Fibroblast of pulmonary artery (primary cell): ENCODE results near the gene ADAMTS9.

Source experiments
- DNase-seq: peaks from one replicate; pipeline ENCODE4 v3.0.0-alpha.2; 2010; ENCODE audit warnings: low read depth
- H3K4me3 ChIP-seq: replicated peaks from 2 replicates; pipeline ENCODE4 v1.5.1; 2011; ENCODE audit warnings: low read depth, mild to moderate bottlenecking, control low read depth, low read length, moderate library complexity
- TF ChIP-seq, protein P1 (sequence below): IDR thresholded peaks from 2 replicates; pipeline ENCODE4 v1.5.1; 2011; ENCODE audit warnings: mild to moderate bottlenecking, control low read depth, low read length, inconsistent platforms; ENCODE audit errors: missing control alignments

Gene ADAMTS9

DNA sequence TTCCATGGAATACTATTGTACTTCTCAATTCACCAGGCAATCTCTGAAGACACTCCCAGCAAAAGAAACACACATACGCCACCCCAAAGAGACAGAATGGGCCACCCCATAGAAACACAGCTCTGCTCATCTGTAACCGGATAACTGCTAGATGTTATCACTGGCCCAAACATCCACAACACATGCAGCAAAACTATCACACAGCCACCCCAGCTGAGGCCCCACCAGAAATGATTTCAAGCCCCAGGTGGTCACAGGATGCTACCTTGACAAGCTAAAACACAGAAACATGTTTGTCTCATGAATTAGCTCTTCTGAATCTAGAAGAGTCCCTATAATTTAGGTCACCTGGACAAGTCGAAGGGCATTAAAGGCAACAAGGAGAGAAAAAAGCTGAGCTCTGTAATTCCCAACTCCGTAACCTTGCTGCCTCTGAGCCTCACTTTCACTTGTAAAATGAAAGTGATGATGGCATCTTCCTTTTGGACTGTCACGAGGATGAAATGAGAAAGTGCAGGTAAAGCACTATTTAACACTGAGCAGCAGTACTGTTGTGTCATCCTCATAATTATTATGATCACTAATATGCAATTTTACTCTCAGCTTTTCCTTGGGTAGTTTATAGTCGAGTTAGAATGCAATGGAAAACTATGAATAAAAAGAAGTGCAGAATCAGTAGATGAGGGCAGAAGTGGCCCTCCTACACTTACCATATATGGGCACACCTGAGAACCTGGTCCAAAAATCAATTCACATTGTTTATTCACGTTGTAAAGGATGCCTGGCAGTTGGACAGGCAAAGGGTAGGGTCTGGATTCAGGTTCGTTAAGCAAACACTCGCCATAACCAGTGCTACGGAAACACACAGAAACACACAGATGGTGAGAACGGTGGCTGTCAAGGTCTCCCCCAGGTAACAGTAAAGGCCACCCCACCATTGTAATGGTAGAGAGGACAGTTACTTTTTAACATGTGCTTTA is 38.6 kb downstream of the ADAMTS9 start:
- DNase-seq: no peak
- H3K4me3 ChIP-seq: no peak overlapping the region
- TF ChIP-seq, protein P1, sequence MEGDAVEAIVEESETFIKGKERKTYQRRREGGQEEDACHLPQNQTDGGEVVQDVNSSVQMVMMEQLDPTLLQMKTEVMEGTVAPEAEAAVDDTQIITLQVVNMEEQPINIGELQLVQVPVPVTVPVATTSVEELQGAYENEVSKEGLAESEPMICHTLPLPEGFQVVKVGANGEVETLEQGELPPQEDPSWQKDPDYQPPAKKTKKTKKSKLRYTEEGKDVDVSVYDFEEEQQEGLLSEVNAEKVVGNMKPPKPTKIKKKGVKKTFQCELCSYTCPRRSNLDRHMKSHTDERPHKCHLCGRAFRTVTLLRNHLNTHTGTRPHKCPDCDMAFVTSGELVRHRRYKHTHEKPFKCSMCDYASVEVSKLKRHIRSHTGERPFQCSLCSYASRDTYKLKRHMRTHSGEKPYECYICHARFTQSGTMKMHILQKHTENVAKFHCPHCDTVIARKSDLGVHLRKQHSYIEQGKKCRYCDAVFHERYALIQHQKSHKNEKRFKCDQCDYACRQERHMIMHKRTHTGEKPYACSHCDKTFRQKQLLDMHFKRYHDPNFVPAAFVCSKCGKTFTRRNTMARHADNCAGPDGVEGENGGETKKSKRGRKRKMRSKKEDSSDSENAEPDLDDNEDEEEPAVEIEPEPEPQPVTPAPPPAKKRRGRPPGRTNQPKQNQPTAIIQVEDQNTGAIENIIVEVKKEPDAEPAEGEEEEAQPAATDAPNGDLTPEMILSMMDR: no peak

DNA sequence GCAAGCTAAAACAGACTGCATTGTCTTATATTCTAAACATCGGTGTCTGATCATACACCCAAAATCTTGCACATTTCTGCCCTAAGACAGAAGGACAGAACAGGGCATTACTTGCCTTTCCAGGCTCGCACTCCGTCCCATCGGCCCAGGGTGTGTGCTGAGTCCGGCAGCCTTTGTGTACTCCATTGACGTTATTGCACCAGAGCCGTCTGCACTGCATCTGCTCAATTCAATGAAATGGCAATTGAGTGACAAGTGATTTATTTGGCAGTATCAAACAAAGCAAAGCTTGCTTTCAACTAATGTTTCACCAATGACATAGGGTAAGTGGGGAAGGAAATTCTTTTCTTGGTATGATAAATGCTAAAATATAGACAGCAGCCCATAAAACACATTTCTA is 40.0 kb downstream of the ADAMTS9 start:
- TF ChIP-seq, protein P1: no peak
- DNase-seq: no peak
- no peak overlapping the region for H3K4me3 ChIP-seq

DNA sequence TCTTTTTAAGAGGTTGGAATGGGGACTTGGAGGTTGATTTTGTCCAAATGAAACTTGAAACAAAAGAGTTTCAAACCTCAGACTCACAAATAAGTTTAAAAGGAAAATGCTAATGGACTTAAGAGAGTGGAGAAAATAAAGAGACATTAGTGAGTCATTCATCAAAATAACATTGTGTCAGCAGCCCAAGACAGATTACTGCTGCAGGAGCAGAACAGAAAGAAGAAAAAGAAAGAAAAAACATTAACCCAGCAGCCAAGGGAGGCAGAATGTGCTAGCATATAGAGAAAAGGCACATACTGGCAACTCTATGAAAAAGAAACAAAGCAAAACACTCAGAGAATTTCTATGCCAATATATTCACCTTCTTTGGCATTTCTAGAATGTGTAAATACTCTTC is 42.6 kb downstream of the ADAMTS9 start:
- H3K4me3 ChIP-seq: no peak overlapping the region
- TF ChIP-seq, protein P1: no peak
- DNase-seq: peak; percentile 32

DNA sequence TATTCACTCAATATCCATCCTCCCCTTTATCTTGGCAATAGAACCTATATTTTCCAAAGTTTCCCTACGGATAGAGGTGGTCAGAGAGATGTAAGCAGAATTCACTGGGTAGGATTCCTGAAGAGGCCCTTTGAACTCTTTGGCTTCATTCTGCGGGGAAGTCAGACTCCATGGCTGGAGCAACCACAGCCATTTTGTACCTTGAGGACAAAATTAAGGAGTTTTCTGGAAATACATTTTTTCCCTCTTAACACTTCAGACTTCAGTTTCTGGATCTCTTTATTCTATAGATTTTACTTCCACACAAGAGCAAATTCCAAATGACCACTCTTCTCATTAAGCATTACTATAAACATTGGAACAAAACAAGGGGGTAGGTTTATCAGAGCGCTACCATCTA is 43.3 kb downstream of the ADAMTS9 start:
- no peak for DNase-seq
- TF ChIP-seq, protein P1: no peak
- H3K4me3 ChIP-seq: no peak overlapping the region

DNA sequence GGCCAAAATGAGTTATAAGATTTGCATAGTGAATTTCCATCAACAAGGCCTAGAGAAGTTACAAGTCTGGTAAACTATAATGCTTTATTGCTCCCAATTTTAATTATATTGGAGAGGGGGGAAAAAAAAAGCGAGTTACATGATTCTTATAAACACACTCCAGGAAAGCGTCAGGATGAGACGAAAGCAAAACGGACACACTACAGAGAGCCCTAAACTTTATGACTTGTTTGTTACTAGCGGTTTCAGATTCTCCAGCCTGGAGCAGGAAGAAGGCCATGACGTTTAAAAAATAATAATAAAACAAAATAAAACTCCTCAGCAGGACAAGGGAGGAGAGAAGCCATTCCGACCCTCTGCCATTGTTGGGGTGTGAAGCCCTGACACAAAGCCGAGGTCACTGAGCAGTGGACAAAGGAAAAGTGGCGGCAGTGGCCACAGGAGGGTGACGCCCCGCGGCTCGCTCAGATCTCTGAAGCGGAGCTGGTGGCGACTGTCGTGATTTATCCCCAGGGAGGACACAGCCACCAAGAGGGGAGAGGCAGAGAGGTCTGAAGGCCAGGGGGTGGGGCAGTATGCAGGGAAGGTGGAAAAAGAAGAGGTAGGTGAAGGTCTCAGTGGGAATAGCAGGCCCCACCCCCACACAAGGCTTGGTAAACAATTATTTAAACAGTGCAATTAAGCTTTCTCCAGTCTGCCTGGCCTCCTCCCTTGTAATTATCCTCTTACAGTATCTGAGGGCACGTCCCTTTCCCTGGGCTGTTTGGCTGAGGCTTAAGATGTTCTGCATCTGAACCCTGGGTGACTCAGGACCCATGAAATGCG is 45.3 kb downstream of the ADAMTS9 start:
- H3K4me3 ChIP-seq: no peak overlapping the region
- TF ChIP-seq, protein P1: no peak
- DNase-seq: no peak

DNA sequence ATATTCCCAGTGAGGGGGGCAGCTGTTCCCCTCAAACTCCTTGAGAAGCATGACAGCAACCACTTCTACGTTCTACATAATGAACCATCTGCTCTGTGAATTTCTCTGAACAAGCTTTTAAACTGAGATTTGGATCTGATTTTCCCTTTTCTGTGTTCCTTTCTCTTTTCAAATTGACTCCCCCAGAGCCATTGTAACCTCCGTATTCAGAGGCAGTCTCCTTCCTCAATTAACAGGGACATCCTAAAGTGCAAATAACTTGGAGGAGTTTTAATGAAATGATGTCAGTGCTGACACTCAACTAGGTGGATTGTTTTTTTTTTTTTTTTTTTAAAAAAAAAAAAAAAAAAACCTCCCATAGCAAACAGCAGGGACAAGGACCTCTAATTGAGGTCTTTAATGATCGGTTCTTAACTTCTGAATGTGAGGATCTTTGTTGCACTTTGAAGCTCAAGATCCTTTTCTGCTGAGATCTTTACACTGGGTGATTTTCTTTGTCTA is 48.8 kb downstream of the ADAMTS9 start:
- no peak for DNase-seq
- TF ChIP-seq, protein P1: no peak
- no peak overlapping the region for H3K4me3 ChIP-seq
